ENCODE measurements around the gene TFDP2.

Gene TFDP2

GRCh38 chr3:141901914-141902313, 247.4 kb downstream of the TFDP2 start:
- Histone ChIP-seq H3K4me2 (ENCODE audit: low read length, poor library complexity, severe bottlenecking) (no peak overlapping the region), H3K4me1 (ENCODE audit: control insufficient read depth, insufficient read depth, low read depth, low read length) (no peaks in the 10 kb centered on the region), H3K79me1 (replicated peaks; ENCODE audit: low read length, poor library complexity, severe bottlenecking) (peaks cover 24% of the 10 kb centered on the region), H3K4me3 (ENCODE audit: insufficient read depth in 1 of 2, low read depth in 1 of 2, low read length in 2 of 2) (no peak overlapping the region), H3K9me3 (ENCODE audit: control insufficient read depth, low read length) (no peaks in the 10 kb centered on the region), H4K91ac (ENCODE audit: low read length) (no peak overlapping the region), H3K27ac (ENCODE audit: low read length, poor library complexity, severe bottlenecking) (no peak overlapping the region), H2BK15ac (ENCODE audit: low read depth, poor library complexity, severe bottlenecking) (no peak overlapping the region), H2BK5ac (ENCODE audit: low read depth, low read length, poor library complexity, severe bottlenecking) (no peak overlapping the region), H2AFZ (ENCODE audit: low read depth, low read length) (no peak overlapping the region), H3K4ac (ENCODE audit: low read depth in 1 of 2, low read length in 2 of 2) (no peak overlapping the region), H3K9ac (ENCODE audit: low read length) (no peak overlapping the region), H3K36me3 (ENCODE audit: control insufficient read depth in 1 of 2, insufficient read depth in 2 of 2, low read depth in 1 of 2, low read length in 2 of 2) (peaks cover 12 to 39% of the 10 kb centered on the region in 2 experiments), H3K23ac (ENCODE audit: low read length in 2 of 2) (no peak overlapping the region), H2AK5ac (ENCODE audit: low read length, severe bottlenecking) (no peak overlapping the region), H2BK120ac (ENCODE audit: low read depth, low read length) (no peak overlapping the region), H4K8ac (ENCODE audit: low read length) (no peak overlapping the region), H3K18ac (ENCODE audit: low read depth in 1 of 2, low read length in 2 of 2) (no peak overlapping the region), H3K27me3 (ENCODE audit: control insufficient read depth in 1 of 2, insufficient read depth in 1 of 2, low read length in 2 of 2) (no peaks in the 10 kb centered on the region), H3K14ac (ENCODE audit: low read length in 2 of 2) (no peak overlapping the region), H2BK12ac (ENCODE audit: low read length in 2 of 2) (no peak overlapping the region)
- DNase-seq = no peak
- 100% methylated on average over 1 of the region's 2 CpGs for WGBS

GRCh38 chr3:141900343-141900742, 249.0 kb downstream of the TFDP2 start:
- Histone ChIP-seq H3K27me3 (ENCODE audit: control insufficient read depth in 1 of 2, insufficient read depth in 1 of 2, low read length in 2 of 2) (no peaks in the 10 kb centered on the region), H4K8ac (ENCODE audit: low read length) (no peak overlapping the region), H2BK12ac (ENCODE audit: low read length in 2 of 2) (no peak overlapping the region), H3K9ac (ENCODE audit: low read length) (no peak overlapping the region), H3K27ac (ENCODE audit: low read length, poor library complexity, severe bottlenecking) (no peak overlapping the region), H3K23ac (ENCODE audit: low read length in 2 of 2) (no peak overlapping the region), H2AFZ (ENCODE audit: low read depth, low read length) (no peak overlapping the region), H4K91ac (ENCODE audit: low read length) (no peak overlapping the region), H3K36me3 (ENCODE audit: control insufficient read depth in 1 of 2, insufficient read depth in 2 of 2, low read depth in 1 of 2, low read length in 2 of 2) (peaks cover 11 to 24% of the 10 kb centered on the region in 2 experiments), H2BK5ac (ENCODE audit: low read depth, low read length, poor library complexity, severe bottlenecking) (no peak overlapping the region), H3K14ac (ENCODE audit: low read length in 2 of 2) (no peak overlapping the region), H3K4ac (ENCODE audit: low read depth in 1 of 2, low read length in 2 of 2) (no peak overlapping the region), H3K9me3 (ENCODE audit: control insufficient read depth, low read length) (no peaks in the 10 kb centered on the region), H2AK5ac (ENCODE audit: low read length, severe bottlenecking) (no peak overlapping the region), H3K4me2 (ENCODE audit: low read length, poor library complexity, severe bottlenecking) (no peak overlapping the region), H2BK120ac (ENCODE audit: low read depth, low read length) (no peak overlapping the region), H3K79me1 (replicated peaks; ENCODE audit: low read length, poor library complexity, severe bottlenecking) (peaks cover 24% of the 10 kb centered on the region), H3K4me1 (ENCODE audit: control insufficient read depth, insufficient read depth, low read depth, low read length) (no peaks in the 10 kb centered on the region), H3K4me3 (ENCODE audit: insufficient read depth in 1 of 2, low read depth in 1 of 2, low read length in 2 of 2) (no peak overlapping the region), H3K18ac (ENCODE audit: low read depth in 1 of 2, low read length in 2 of 2) (no peak overlapping the region), H2BK15ac (ENCODE audit: low read depth, poor library complexity, severe bottlenecking) (no peak overlapping the region)
- 100% methylated on average over 3 of the region's 3 CpGs for WGBS
- DNase-seq = no peak

GRCh38 chr3:141898908-141899307, 250.4 kb downstream of the TFDP2 start:
- no peak overlapping the region for H2BK120ac ChIP-seq (ENCODE audit: low read depth, low read length)
- H4K8ac ChIP-seq (ENCODE audit: low read length) = no peak overlapping the region
- H3K4me2 ChIP-seq (ENCODE audit: low read length, poor library complexity, severe bottlenecking) = no peak overlapping the region

GRCh38 chr3:141895731-141896130, 253.6 kb downstream of the TFDP2 start:
- no peak overlapping the region for H2BK5ac ChIP-seq (ENCODE audit: low read depth, low read length, poor library complexity, severe bottlenecking)
- no peaks in the 10 kb centered on the region for H3K27me3 ChIP-seq (ENCODE audit: control insufficient read depth in 1 of 2, insufficient read depth in 1 of 2, low read length in 2 of 2)
- no peak overlapping the region for H2AK5ac ChIP-seq (ENCODE audit: low read length, severe bottlenecking)
- H3K4me2 ChIP-seq (ENCODE audit: low read length, poor library complexity, severe bottlenecking) = no peak overlapping the region
- H3K79me1 ChIP-seq (replicated peaks; ENCODE audit: low read length, poor library complexity, severe bottlenecking) = peaks cover 14% of the 10 kb centered on the region
- no peak overlapping the region for H2AFZ ChIP-seq (ENCODE audit: low read depth, low read length)
- H2BK15ac ChIP-seq (ENCODE audit: low read depth, poor library complexity, severe bottlenecking) = no peak overlapping the region
- no peaks in the 10 kb centered on the region for H3K9me3 ChIP-seq (ENCODE audit: control insufficient read depth, low read length)
- H4K91ac ChIP-seq (ENCODE audit: low read length) = no peak overlapping the region
- no peak overlapping the region for H2BK120ac ChIP-seq (ENCODE audit: low read depth, low read length)
- H3K36me3 ChIP-seq (ENCODE audit: control insufficient read depth in 1 of 2, insufficient read depth in 2 of 2, low read depth in 1 of 2, low read length in 2 of 2) = peaks cover 12 to 13% of the 10 kb centered on the region in 2 experiments
- no peak overlapping the region for H3K4ac ChIP-seq (ENCODE audit: low read depth in 1 of 2, low read length in 2 of 2)
- H4K8ac ChIP-seq (ENCODE audit: low read length) = no peak overlapping the region
- DNase-seq = no peak
- WGBS = over 99% methylated on average over 3 of the region's 3 CpGs
- H3K18ac ChIP-seq (ENCODE audit: low read depth in 1 of 2, low read length in 2 of 2) = no peak overlapping the region
- H3K23ac ChIP-seq (ENCODE audit: low read length in 2 of 2) = no peak overlapping the region
- no peak overlapping the region for H3K14ac ChIP-seq (ENCODE audit: low read length in 2 of 2)
- no peak overlapping the region for H3K27ac ChIP-seq (ENCODE audit: low read length, poor library complexity, severe bottlenecking)
- H3K4me3 ChIP-seq (ENCODE audit: insufficient read depth in 1 of 2, low read depth in 1 of 2, low read length in 2 of 2) = no peak overlapping the region
- H3K4me1 ChIP-seq (ENCODE audit: control insufficient read depth, insufficient read depth, low read depth, low read length) = peaks cover 1% of the 10 kb centered on the region
- no peak overlapping the region for H2BK12ac ChIP-seq (ENCODE audit: low read length in 2 of 2)
- no peak overlapping the region for H3K9ac ChIP-seq (ENCODE audit: low read length)

More at GRCh38 chr3:141898908-141899307, 250.4 kb downstream of the TFDP2 start:
- no peak overlapping the region for H2BK15ac ChIP-seq (ENCODE audit: low read depth, poor library complexity, severe bottlenecking)
- H4K91ac ChIP-seq (ENCODE audit: low read length) = no peak overlapping the region
- no peak overlapping the region for H3K18ac ChIP-seq (ENCODE audit: low read depth in 1 of 2, low read length in 2 of 2)
- peaks cover 11 to 12% of the 10 kb centered on the region in 2 experiments for H3K36me3 ChIP-seq (ENCODE audit: control insufficient read depth in 1 of 2, insufficient read depth in 2 of 2, low read depth in 1 of 2, low read length in 2 of 2)
- no peaks in the 10 kb centered on the region for H3K27me3 ChIP-seq (ENCODE audit: control insufficient read depth in 1 of 2, insufficient read depth in 1 of 2, low read length in 2 of 2)
- no peak overlapping the region for H2AFZ ChIP-seq (ENCODE audit: low read depth, low read length)
- peaks cover 1% of the 10 kb centered on the region for H3K4me1 ChIP-seq (ENCODE audit: control insufficient read depth, insufficient read depth, low read depth, low read length)
- no peak overlapping the region for H3K23ac ChIP-seq (ENCODE audit: low read length in 2 of 2)
- H3K14ac ChIP-seq (ENCODE audit: low read length in 2 of 2) = no peak overlapping the region
- H2AK5ac ChIP-seq (ENCODE audit: low read length, severe bottlenecking) = no peak overlapping the region
- DNase-seq = no peak
- no peak overlapping the region for H3K4ac ChIP-seq (ENCODE audit: low read depth in 1 of 2, low read length in 2 of 2)
- no peaks in the 10 kb centered on the region for H3K9me3 ChIP-seq (ENCODE audit: control insufficient read depth, low read length)
- H2BK12ac ChIP-seq (ENCODE audit: low read length in 2 of 2) = no peak overlapping the region
- no CpG with 5 or more reads among the region's 1 CpG for WGBS
- H3K9ac ChIP-seq (ENCODE audit: low read length) = no peak overlapping the region
- peaks cover 24% of the 10 kb centered on the region for H3K79me1 ChIP-seq (replicated peaks; ENCODE audit: low read length, poor library complexity, severe bottlenecking)
- no peak overlapping the region for H2BK5ac ChIP-seq (ENCODE audit: low read depth, low read length, poor library complexity, severe bottlenecking)
- no peak overlapping the region for H3K27ac ChIP-seq (ENCODE audit: low read length, poor library complexity, severe bottlenecking)
- no peak overlapping the region for H3K4me3 ChIP-seq (ENCODE audit: insufficient read depth in 1 of 2, low read depth in 1 of 2, low read length in 2 of 2)
